HEK293 (cell line): ENCODE results near the gene CNGA4.

Source experiments
- GLI2 ChIP-seq: fragments of 450-650 bp; formaldehyde crosslinking; IDR thresholded peaks from 2 replicates; pipeline ENCODE4; 2017; ENCODE audit warnings: missing biosample characterization, missing genetic modification characterization, low read depth, borderline replicate concordance
- KLF7 ChIP-seq: fragments of 450-650 bp; formaldehyde crosslinking; IDR thresholded peaks from 2 replicates; pipeline ENCODE4 v1.5.1; 2016; ENCODE audit warnings: missing biosample characterization, missing genetic modification characterization, borderline replicate concordance
- KLF8 ChIP-seq: fragments of 450-650 bp; formaldehyde crosslinking; IDR thresholded peaks from 2 replicates; pipeline ENCODE4 v1.5.1; 2016; ENCODE audit warnings: missing biosample characterization, missing genetic modification characterization
- MZF1 ChIP-seq: fragments of 450-650 bp; formaldehyde crosslinking; IDR thresholded peaks from 2 replicates; pipeline ENCODE4 v1.5.1; 2017; ENCODE audit warnings: missing biosample characterization, missing genetic modification characterization, borderline replicate concordance
- PATZ1 ChIP-seq: fragments of 450-650 bp; formaldehyde crosslinking; IDR thresholded peaks from 2 replicates; pipeline ENCODE4 v1.5.1; 2016; ENCODE audit warnings: missing biosample characterization, missing genetic modification characterization
- PRDM10 ChIP-seq: fragments of 450-650 bp; formaldehyde crosslinking; IDR thresholded peaks from 2 replicates; pipeline ENCODE4 v1.5.1; 2016; ENCODE audit warnings: missing biosample characterization, missing genetic modification characterization
- ZNF10 ChIP-seq: fragments of 450-650 bp; formaldehyde crosslinking; IDR thresholded peaks from 2 replicates; pipeline ENCODE4 v1.5.1; 2017; ENCODE audit warnings: missing biosample characterization, missing genetic modification characterization
- ZNF133 ChIP-seq: fragments of 450-650 bp; formaldehyde crosslinking; IDR thresholded peaks from 2 replicates; pipeline ENCODE4 v1.5.1; 2016; ENCODE audit warnings: missing biosample characterization, missing genetic modification characterization
- ZNF335 ChIP-seq: fragments of 450-650 bp; formaldehyde crosslinking; conservative IDR thresholded peaks from 2 replicates; pipeline ENCODE4 v1.5.1; 2016; ENCODE audit warnings: missing biosample characterization, missing genetic modification characterization
- ZNF501 ChIP-seq: fragments of 450-650 bp; formaldehyde crosslinking; IDR thresholded peaks from 2 replicates; pipeline ENCODE4 v1.5.1; 2016; ENCODE audit warnings: missing biosample characterization, missing genetic modification characterization
- ZNF561 ChIP-seq: fragments of 450-650 bp; IDR thresholded peaks from 2 replicates; pipeline ENCODE4 v1.5.1; 2018; ENCODE audit warnings: missing biosample characterization, missing genetic modification characterization, borderline replicate concordance
- ZSCAN16 ChIP-seq: fragments of 450-650 bp; formaldehyde crosslinking; IDR thresholded peaks from 2 replicates; pipeline ENCODE4 v1.5.1; 2016; ENCODE audit warnings: missing biosample characterization, missing genetic modification characterization
- TF ChIP-seq, protein P1 (sequence below): fragments of 450-650 bp; formaldehyde crosslinking; IDR thresholded peaks from 2 replicates; pipeline ENCODE4 v1.5.1; 2016; ENCODE audit warnings: missing biosample characterization, missing genetic modification characterization
- TF ChIP-seq, protein P2 (sequence below): fragments of 450-650 bp; formaldehyde crosslinking; optimal IDR thresholded peaks from 2 replicates; pipeline ENCODE3; 2016; ENCODE audit warnings: missing biosample characterization, mild to moderate bottlenecking, missing genetic modification characterization

DNA sequence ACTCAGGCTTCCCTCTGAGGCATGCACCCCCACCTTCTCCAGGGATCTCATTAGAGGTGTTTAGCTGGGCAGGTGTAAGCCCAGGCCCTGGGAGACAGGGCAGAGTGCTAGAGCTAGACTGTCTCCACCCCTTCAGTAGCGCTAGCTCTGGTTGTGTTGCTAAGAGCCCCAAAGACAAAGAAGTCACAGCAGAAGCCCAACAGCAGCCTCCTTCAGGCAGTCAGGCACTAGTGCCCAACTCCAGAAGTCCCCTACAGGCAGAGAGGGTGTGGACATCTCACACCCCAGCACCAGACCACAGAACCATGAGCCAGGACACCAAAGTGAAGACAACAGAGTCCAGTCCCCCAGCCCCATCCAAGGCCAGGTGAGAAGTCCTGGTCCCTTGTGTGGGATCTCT, at the start of gene CNGA4:
- TF ChIP-seq, protein P1, sequence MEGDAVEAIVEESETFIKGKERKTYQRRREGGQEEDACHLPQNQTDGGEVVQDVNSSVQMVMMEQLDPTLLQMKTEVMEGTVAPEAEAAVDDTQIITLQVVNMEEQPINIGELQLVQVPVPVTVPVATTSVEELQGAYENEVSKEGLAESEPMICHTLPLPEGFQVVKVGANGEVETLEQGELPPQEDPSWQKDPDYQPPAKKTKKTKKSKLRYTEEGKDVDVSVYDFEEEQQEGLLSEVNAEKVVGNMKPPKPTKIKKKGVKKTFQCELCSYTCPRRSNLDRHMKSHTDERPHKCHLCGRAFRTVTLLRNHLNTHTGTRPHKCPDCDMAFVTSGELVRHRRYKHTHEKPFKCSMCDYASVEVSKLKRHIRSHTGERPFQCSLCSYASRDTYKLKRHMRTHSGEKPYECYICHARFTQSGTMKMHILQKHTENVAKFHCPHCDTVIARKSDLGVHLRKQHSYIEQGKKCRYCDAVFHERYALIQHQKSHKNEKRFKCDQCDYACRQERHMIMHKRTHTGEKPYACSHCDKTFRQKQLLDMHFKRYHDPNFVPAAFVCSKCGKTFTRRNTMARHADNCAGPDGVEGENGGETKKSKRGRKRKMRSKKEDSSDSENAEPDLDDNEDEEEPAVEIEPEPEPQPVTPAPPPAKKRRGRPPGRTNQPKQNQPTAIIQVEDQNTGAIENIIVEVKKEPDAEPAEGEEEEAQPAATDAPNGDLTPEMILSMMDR (tag by site-specific recombination): no peak
- TF ChIP-seq ZNF501 (tag by site-specific recombination) (no peak), ZNF10 (no peak), PRDM10 (tag by site-specific recombination) (no peak), KLF8 (no peak), ZNF335 (no peak), MZF1 (tag by site-specific recombination) (no peak), GLI2 (tag by site-specific recombination) (no peak), ZSCAN16 (no peak), ZNF561 (tag by site-specific recombination) (no peak), ZNF133 (tag by site-specific recombination) (no peak), KLF7 (tag by site-specific recombination) (no peak), PATZ1 (tag by site-specific recombination) (no peak)
- TF ChIP-seq, protein P2, sequence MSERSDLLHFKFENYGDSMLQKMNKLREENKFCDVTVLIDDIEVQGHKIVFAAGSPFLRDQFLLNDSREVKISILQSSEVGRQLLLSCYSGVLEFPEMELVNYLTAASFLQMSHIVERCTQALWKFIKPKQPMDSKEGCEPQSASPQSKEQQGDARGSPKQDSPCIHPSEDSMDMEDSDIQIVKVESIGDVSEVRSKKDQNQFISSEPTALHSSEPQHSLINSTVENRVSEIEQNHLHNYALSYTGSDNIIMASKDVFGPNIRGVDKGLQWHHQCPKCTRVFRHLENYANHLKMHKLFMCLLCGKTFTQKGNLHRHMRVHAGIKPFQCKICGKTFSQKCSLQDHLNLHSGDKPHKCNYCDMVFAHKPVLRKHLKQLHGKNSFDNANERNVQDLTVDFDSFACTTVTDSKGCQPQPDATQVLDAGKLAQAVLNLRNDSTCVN (tag by site-specific recombination): no peak
